Epithelial cell of esophagus (primary cell): Measurements from ENCODE around the gene ELK1.
"Not testable (repeated sequence)": the region's sequence is repeated elsewhere in the genome, so short reads cannot be mapped to it uniquely, and the experiment has no call there.

Experiments used
- DNase-seq: peaks from one replicate; pipeline ENCODE4 v3.0.0; 2010; ENCODE audit warnings: low read depth
- H3K4me3 ChIP-seq: 2 replicates; pipeline ENCODE4 v1.5.1; 2011; ENCODE audit warnings: mild to moderate bottlenecking, low read length, control low read depth
- TF ChIP-seq, protein P1 (sequence below): IDR thresholded peaks from 2 replicates; pipeline ENCODE4 v1.5.1; 2011; ENCODE audit warnings: low read depth, mild to moderate bottlenecking, low read length, control low read depth, inconsistent platforms; ENCODE audit not compliant: insufficient read depth; ENCODE audit errors: missing control alignments

ELK1 gene

DNA sequence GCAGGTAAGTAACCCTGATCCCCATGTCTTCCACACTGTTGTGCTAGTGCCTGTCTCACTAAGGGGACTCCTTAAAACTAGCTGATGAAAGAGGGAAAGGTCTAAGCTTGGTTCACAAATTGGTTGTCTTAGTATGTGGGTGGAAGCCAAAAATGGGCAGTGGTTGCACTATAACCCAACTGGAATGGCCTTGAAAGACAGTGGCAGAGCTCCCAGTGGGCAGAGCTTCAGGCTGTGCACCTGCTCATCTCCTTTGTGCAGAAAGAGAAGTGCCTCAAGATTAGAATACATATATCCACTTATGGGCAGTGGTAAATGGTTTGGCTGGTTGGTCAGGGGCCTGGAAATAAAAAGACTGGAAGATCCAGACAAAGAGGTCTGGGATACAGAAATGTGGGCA, 37.9 kb downstream of the ELK1 start:
- no peak for DNase-seq
- TF ChIP-seq, protein P1, sequence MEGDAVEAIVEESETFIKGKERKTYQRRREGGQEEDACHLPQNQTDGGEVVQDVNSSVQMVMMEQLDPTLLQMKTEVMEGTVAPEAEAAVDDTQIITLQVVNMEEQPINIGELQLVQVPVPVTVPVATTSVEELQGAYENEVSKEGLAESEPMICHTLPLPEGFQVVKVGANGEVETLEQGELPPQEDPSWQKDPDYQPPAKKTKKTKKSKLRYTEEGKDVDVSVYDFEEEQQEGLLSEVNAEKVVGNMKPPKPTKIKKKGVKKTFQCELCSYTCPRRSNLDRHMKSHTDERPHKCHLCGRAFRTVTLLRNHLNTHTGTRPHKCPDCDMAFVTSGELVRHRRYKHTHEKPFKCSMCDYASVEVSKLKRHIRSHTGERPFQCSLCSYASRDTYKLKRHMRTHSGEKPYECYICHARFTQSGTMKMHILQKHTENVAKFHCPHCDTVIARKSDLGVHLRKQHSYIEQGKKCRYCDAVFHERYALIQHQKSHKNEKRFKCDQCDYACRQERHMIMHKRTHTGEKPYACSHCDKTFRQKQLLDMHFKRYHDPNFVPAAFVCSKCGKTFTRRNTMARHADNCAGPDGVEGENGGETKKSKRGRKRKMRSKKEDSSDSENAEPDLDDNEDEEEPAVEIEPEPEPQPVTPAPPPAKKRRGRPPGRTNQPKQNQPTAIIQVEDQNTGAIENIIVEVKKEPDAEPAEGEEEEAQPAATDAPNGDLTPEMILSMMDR, result no peak
- no peak overlapping the region for H3K4me3 ChIP-seq

DNA sequence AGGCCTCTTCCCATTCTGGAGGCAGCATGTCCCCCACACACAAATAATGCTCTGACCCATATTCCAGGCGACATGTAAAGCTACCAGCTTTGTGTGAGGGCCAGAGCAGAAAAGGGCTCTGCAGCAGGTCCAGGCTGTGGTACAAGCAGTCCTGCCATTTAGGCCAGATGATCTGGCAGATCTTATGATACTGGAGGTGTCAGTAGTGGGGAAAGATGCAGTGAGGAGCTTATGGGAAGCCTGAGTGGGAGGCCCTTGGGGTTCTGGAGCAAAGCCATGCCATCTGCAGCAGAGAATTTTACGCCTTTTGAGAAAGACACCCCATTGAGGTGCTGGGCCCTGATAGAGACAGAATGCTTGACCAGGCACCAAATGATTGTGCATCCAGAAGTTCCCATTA, 38.4 kb downstream of the ELK1 start:
- DNase-seq, result no peak
- no peak overlapping the region for H3K4me3 ChIP-seq
- TF ChIP-seq, protein P1, result no peak

DNA sequence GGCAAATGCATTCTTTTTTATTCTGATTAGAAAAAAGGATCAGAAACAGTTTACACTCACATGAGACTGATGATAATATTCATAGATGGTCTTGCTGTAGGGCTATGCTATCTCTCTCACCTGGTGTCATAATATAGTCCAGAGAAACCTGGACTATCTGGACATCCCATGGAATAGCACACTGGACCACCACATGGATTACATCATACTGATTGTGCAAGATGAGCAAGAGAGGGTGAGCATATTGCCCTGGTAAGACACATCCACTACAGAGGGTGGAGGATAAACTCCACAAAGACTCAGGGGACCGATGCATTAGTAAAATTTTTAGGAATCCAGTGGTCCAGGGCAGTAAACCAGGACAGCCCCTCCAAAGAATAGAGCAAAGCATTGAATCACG, 38.9 kb downstream of the ELK1 start:
- TF ChIP-seq, protein P1, result no peak
- no peak overlapping the region for H3K4me3 ChIP-seq
- DNase-seq, result no peak

DNA sequence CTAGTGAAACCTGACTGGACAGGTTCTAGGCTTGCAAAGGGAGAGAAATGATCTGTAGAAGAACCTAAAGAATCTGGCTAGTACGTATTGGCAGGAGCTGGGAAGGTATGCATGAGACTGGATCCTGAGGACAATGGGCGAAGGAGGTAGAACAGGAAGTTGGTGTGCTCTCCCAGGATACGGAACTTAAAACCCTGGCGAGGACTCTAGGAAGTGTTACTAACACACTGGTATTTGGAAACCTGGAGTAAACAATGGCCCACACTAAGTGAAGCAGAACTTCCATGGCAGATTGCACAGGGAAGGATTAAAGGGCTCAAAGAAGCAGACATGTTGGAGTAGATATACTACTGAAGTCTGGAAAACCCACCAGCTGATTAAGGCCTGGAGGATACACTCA, 39.9 kb downstream of the ELK1 start:
- no peak overlapping the region for H3K4me3 ChIP-seq
- TF ChIP-seq, protein P1, result no peak
- DNase-seq, result no peak

DNA sequence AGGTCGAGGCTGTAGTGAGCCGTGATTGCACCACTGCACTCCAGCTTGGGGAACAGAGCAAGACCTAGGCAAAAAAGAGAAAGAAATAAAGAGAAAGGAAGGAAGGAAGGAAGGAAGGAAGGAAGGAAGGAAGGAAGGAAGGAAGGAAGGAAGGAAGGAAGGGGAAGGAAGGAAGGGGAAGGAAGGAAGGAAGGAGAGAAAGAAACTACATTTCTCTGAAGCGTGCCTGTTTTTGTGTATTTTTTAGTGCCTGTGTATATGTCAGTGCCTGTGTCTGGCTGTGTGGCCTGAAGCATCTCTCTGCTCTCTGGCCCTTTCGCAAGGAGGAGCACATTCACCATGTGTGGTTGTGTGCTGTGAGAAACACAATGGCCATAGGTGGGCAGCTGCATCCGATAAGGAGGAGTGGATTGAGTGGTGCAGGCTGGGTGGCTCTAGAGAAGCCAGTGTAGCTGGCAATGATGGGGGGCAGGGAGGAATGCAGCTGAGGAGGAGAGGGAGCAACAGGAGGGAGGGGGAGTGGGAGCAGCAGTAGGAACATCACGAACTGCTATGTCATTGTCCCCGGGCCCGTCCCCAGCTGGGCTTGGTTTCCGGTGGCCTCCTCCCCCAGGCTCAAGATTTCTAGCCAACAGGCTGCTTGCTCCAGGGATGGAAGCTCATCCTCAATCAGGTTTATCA, 42.1 kb downstream of the ELK1 start:
- no peak for DNase-seq
- no peak overlapping the region for H3K4me3 ChIP-seq
- TF ChIP-seq, protein P1, result no peak

DNA sequence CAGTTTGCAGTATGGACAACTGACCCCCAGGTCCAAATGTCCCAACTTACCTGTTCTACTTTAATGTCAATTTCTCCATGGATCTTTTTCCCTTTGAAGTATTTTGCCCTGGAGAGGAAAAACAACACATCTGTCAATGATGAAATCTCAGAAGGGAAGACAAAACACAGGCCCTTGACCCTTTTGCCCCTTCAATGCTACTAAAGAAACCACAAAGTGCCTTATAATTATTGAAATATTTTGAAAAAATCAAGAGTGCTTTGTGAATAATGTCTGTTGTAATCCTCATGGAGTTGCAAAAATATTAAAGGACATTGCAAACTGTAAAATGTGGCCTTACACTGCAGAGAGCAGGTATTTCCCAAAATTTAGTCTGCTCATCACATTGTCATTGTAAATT, 43.3 kb downstream of the ELK1 start:
- no peak overlapping the region for H3K4me3 ChIP-seq
- no peak for DNase-seq
- TF ChIP-seq, protein P1, result no peak

DNA sequence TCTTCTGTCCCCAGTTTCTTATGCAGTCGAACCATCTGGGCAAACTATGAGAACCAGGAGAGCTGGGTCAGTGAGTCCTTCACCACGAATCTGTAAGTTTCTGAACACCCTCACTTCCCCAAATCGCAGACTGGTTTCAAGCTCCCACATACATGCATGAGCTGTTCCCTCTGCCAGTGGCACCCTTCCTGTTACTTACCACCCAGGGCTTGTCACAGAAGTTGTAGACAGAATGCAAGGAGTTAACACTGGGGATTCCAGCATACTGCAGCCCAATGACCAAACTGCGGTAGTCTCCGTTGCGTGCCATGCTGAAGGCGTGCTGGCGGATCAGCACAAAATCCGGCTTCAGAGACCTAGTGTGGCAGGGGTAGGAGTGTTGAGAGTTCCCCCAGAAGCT, 45.3 kb downstream of the ELK1 start:
- TF ChIP-seq, protein P1, result no peak
- no peak overlapping the region for H3K4me3 ChIP-seq

DNA sequence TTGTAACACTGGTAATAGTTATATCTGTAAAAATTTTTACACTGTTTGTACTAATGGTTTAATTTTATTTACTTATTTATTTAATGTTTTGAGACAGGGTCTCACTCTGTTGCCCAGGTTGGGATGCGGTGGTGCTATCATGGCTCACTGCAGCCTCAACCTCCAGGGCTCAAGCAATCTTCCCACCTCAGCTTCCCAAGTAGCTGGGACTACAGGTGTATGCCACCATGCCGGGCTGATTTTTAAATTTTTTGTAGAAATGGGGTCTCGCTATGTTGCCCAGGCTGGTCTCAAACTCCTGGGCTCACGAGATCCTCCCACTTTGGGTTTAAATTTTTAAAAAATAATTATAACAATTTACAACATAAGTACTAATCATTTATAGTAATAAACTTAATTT, 47.2 kb downstream of the ELK1 start:
- not testable (repeated sequence) for DNase-seq, H3K4me3 ChIP-seq

More for the DNA sequence above, 45.3 kb downstream of the ELK1 start:
- no peak for DNase-seq
